Measurements from ENCODE around the gene SLC38A10. TPM values are rescaled to one million over a fixed set of nuclear protein-coding genes. Genes with fewer than 3 reads are reported as not detected.

The SLC38A10 gene
- total and polyA plus RNA-seq, 2 of the 13 experiments (the other 11 are each of a cell fraction or from before 2014, with no cell fraction given): 23.4 to 55.8 TPM

DNA sequence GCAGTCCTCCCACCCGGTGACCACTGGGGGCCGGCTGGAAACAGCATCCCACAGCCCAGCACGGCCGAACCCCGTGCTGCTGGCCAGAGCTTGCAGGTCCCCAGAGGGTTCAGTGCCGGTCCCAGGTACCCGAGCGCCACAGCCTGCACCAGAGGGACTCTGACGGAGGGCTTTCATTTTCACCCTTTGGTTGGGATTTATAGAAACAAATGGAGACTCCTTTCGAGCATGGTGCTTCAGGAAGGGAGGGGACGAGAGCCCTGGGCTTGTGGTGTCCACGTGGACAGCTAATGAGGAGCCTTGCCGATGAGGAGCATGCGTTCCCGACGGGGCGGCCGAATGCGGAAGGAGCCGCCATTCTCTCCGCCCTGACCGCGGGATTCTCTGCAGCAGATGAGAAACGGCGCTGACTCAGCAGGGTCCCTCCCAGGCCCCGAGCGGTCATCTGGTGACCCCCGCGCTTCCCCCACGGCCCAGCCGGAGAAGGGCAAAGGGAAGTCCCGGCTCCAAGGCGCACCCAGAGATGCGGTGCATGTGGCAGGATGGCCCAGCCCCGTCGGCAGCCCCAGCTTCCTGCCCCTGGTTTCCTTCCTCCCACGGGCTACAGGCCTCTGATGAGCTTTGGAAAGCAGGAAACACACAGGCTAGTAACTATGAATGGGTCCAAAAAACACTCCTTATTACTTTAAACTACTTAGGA, 9.8 kb downstream of the SLC38A10 start:
- intact Hi-C loops (cut with micrococcal nuclease; ENCODE audit: unreplicated experiment) (no loop called here), in situ Hi-C loops (cut with HindIII; ENCODE audit: extremely low pct_ligation_motif_present, low pct_unique_long_range_greater_than_20kb) (no loop called here)
- no peak overlapping the region for H2AFZ ChIP-seq (ENCODE audit: low read length)
- H3K36me3 ChIP-seq (replicated peaks in 1 of 2; ENCODE audit: control insufficient read depth in 1 of 2, insufficient read depth in 2 of 2, low read length in 2 of 2): peaks cover 16 to 66% of the 10 kb centered on the region in 2 experiments
- DNase-seq (ENCODE audit: low spot score) (no peak), FAIRE-seq (no peak), ATAC-seq (no peak)
- ChIA-PET CTCF (ENCODE audit: low intra/inter-chr PET ratio, low total read pairs) (no interaction called here), POLR2A (no interaction called here)
- no peak overlapping the region for H3K4me2 ChIP-seq (ENCODE audit: low read depth, low read length)
- H4K20me1 ChIP-seq (ENCODE audit: insufficient read depth, low read length): no peaks in the 10 kb centered on the region
- no peak overlapping the region for H3K4me3 ChIP-seq (replicated peaks in 1 of 3; ENCODE audit: insufficient read depth in 1 of 3, low read depth in 2 of 3, low read length in 3 of 3)
- H3K79me2 ChIP-seq (ENCODE audit: insufficient read depth, low read length): peaks cover 14% of the 10 kb centered on the region
- no peak overlapping the region for H3K27ac ChIP-seq (ENCODE audit: extremely low read length, insufficient read depth, low read length)
- H3K9ac ChIP-seq (ENCODE audit: insufficient read depth, low read depth, low read length): no peak overlapping the region
- TF ChIP-seq, protein P1, sequence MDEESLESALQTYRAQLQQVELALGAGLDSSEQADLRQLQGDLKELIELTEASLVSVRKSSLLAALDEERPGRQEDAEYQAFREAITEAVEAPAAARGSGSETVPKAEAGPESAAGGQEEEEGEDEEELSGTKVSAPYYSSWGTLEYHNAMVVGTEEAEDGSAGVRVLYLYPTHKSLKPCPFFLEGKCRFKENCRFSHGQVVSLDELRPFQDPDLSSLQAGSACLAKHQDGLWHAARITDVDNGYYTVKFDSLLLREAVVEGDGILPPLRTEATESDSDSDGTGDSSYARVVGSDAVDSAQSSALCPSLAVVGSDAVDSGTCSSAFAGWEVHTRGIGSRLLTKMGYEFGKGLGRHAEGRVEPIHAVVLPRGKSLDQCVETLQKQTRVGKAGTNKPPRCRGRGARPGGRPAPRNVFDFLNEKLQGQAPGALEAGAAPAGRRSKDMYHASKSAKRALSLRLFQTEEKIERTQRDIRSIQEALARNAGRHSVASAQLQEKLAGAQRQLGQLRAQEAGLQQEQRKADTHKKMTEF (CRISPR knock-in tag; IDR thresholded peaks at IDR 0.05): no peak
- TF ChIP-seq MAFK (conservative IDR thresholded peaks at IDR 0.05 in 1 of 2, IDR thresholded peaks at IDR 0.05 in 1 of 2; ENCODE audit: low read length in 2 of 2): peak; percentile 62 to 78
- TF ChIP-seq MAFF (IDR thresholded peaks at IDR 0.05; ENCODE audit: low read depth, low read length): peak; percentile 54; the same call in 1 of the 2 replicates
- WGBS (ENCODE audit: low lambda C conversion rate): 94% methylated on average over 35 of the region's 37 CpGs
- H3K27me3 ChIP-seq (ENCODE audit: control insufficient read depth in 1 of 2, insufficient read depth in 2 of 2, low read length in 2 of 2): no peaks in the 10 kb centered on the region
- no TSS peak for BruUV-seq (replicated peaks)
- no peaks in the 10 kb centered on the region for H3K4me1 ChIP-seq (ENCODE audit: insufficient read depth, low read length)
- no peaks in the 10 kb centered on the region for H3K9me3 ChIP-seq (ENCODE audit: low read length)

DNA sequence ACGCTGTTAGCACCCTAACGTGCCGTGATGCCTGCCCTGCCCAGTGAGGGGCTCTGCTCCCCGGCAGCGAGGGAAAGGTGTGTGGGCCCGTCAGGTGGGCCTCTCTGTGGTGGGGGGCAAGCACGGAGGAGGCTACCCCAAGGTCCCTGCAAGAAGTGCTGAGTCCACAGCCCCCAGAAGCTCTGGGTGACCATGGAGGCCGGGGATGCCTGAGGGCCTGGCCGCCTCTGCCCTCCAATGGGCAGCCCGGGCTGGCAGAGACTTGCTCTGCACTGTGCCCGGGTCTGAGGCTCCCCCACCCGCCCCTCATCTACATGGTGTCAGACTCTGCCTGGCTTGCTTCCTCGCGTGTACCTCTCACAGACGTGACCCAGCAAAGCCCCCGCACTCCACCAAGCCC, 12.2 kb downstream of the SLC38A10 start:
- POLR2A ChIA-PET: no interaction called here
- no TSS peak for BruUV-seq (replicated peaks)
- Histone ChIP-seq H3K27me3 (ENCODE audit: control insufficient read depth in 1 of 2, insufficient read depth in 2 of 2, low read length in 2 of 2) (no peaks in the 10 kb centered on the region), H3K9ac (ENCODE audit: insufficient read depth, low read depth, low read length) (no peak overlapping the region), H3K36me3 (replicated peaks in 1 of 2; ENCODE audit: control insufficient read depth in 1 of 2, insufficient read depth in 2 of 2, low read length in 2 of 2) (peaks cover 14 to 58% of the 10 kb centered on the region in 2 experiments; a peak in 4 of 5 replicates), H3K4me2 (ENCODE audit: low read depth, low read length) (no peak overlapping the region), H3K79me2 (ENCODE audit: insufficient read depth, low read length) (peaks cover 4% of the 10 kb centered on the region), H3K4me1 (ENCODE audit: insufficient read depth, low read length) (no peaks in the 10 kb centered on the region), H3K27ac (ENCODE audit: extremely low read length, insufficient read depth, low read length) (no peak overlapping the region), H2AFZ (ENCODE audit: low read length) (no peak overlapping the region), H3K9me3 (ENCODE audit: low read length) (no peaks in the 10 kb centered on the region), H4K20me1 (ENCODE audit: insufficient read depth, low read length) (no peaks in the 10 kb centered on the region), H3K4me3 (replicated peaks in 1 of 3; ENCODE audit: insufficient read depth in 1 of 3, low read depth in 2 of 3, low read length in 3 of 3) (no peak overlapping the region)
- in situ Hi-C loops (cut with HindIII; ENCODE audit: extremely low pct_ligation_motif_present, low pct_unique_long_range_greater_than_20kb): no loop called here
- TF ChIP-seq HDAC6 (IDR thresholded peaks at IDR 0.05; ENCODE audit: low read depth, low read length): no peak
- TF ChIP-seq, protein P2, sequence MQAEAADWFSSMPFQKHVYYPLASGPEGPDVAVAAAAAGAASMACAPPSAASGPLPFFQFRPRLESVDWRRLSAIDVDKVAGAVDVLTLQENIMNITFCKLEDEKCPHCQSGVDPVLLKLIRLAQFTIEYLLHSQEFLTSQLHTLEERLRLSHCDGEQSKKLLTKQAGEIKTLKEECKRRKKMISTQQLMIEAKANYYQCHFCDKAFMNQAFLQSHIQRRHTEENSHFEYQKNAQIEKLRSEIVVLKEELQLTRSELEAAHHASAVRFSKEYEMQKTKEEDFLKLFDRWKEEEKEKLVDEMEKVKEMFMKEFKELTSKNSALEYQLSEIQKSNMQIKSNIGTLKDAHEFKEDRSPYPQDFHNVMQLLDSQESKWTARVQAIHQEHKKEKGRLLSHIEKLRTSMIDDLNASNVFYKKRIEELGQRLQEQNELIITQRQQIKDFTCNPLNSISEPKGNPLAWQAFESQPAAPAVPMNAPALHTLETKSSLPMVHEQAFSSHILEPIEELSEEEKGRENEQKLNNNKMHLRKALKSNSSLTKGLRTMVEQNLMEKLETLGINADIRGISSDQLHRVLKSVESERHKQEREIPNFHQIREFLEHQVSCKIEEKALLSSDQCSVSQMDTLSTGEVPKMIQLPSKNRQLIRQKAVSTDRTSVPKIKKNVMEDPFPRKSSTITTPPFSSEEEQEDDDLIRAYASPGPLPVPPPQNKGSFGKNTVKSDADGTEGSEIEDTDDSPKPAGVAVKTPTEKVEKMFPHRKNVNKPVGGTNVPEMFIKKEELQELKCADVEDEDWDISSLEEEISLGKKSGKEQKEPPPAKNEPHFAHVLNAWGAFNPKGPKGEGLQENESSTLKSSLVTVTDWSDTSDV (CRISPR knock-in tag; IDR thresholded peaks at IDR 0.05): 0 out of 2 replicates have a peak, but pooled peaks have one; percentile 4
- FAIRE-seq (no peak), ATAC-seq (no peak), DNase-seq (ENCODE audit: low spot score) (no peak)
- intact Hi-C loops (cut with micrococcal nuclease; ENCODE audit: unreplicated experiment): no loop called here
- 95% methylated on average over 12 of the region's 16 CpGs for WGBS (ENCODE audit: low lambda C conversion rate)
- CTCF ChIA-PET (ENCODE audit: low intra/inter-chr PET ratio, low total read pairs): no interaction called here

Data from HepG2 (cell line).